ENCODE data around the gene WASF2. TPM values are rescaled to one million over a fixed set of nuclear protein-coding genes. Genes with fewer than 3 reads are reported as not detected.

WASF2 gene
- total and polyA plus RNA-seq, 2 of the 13 experiments (the other 11 are each of a cell fraction or from before 2014, with no cell fraction given): 10.4 to 27.7 TPM

DNA sequence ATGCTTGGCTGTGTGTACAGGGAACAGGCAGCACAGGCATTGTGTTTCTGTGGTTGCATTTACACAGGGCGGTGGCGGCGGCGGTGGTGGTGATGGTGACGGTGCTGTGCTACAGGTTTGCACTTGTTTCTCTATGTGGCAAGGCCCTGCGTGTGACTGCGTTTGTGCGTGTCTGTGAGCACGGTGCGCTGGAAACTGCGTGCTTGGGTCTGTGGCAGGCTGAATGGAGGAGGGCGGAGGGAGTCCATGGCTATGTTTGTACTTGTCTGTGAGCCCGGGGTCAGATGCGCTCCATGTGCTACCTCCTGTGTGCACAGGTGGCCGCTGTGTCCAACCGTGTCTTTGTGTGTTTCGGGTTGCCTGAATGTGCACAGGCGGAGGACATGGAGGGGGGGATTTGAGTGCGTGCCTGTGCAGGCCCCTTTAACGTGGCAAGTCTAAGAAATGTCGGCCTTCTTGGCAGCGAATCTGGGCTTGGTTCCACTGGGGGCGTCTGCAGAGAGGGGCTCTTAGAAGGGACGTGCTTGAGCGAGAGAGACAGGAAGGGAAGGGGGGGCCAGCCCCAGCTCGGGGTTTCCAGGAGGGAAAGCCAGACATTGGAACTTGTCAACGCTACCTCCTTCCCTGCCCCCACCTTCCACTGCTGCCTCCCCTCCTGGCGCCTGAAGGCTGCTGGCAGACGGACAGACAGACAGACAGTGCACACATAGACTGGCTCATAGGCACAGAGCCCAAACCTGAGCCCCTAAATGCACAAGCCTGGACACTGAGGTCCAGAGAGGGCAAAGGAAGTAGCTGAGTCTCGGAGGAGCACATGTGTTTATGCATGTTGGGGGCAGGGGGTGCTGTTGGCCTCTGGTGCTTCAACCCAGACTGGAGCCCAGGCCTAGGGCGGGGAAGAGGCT is 32.7 kb upstream of the WASF2 start (continued):
- TF ChIP-seq LRRFIP1 (CRISPR knock-in tag; conservative IDR thresholded peaks at IDR 0.05): no peak
- TF ChIP-seq YEATS4 (CRISPR knock-in tag; IDR thresholded peaks at IDR 0.05; ENCODE audit: borderline replicate concordance): peak; percentile 28; the same call in 1 of the 2 replicates
- TF ChIP-seq ZNF850 (CRISPR knock-in tag; conservative IDR thresholded peaks at IDR 0.05): no peak
- no peak for TF ChIP-seq RARG (CRISPR knock-in tag; IDR thresholded peaks at IDR 0.05; ENCODE audit: low read depth)
- TF ChIP-seq REST (IDR thresholded peaks at IDR 0.05; ENCODE audit: borderline replicate concordance in 1 of 2, low read depth in 1 of 2, low read length in 2 of 2): no peak
- no peak for TF ChIP-seq SSRP1 (CRISPR knock-in tag; IDR thresholded peaks at IDR 0.05)
- peak; percentile 35; the same call in 1 of the 2 replicates for TF ChIP-seq GMEB1 (CRISPR knock-in tag; IDR thresholded peaks at IDR 0.05; ENCODE audit: borderline replicate concordance)
- TF ChIP-seq ZNF431 (CRISPR knock-in tag; IDR thresholded peaks at IDR 0.05; ENCODE audit: borderline replicate concordance, low read depth): 0 out of 2 replicates have a peak, but pooled peaks have one; percentile 49
- no peak for TF ChIP-seq NR3C1 (CRISPR knock-in tag; IDR thresholded peaks at IDR 0.05)
- TF ChIP-seq ZSCAN25 (CRISPR knock-in tag; IDR thresholded peaks at IDR 0.05): peak; percentile 58; the same call in 1 of the 2 replicates
- TF ChIP-seq ZBTB44 (CRISPR knock-in tag; IDR thresholded peaks at IDR 0.05): no peak
- TF ChIP-seq KAT8 (CRISPR knock-in tag; IDR thresholded peaks at IDR 0.05): 0 out of 2 replicates have a peak, but pooled peaks have one; percentile 4
- no peak for TF ChIP-seq ZNF567 (CRISPR knock-in tag; IDR thresholded peaks at IDR 0.05; ENCODE audit: borderline replicate concordance)
- no peak for TF ChIP-seq HNF4A (CRISPR knock-in tag; IDR thresholded peaks at IDR 0.05)
- TF ChIP-seq YEATS2 (CRISPR knock-in tag; IDR thresholded peaks at IDR 0.05; ENCODE audit: borderline replicate concordance): no peak
- no peak for TF ChIP-seq SATB2 (CRISPR knock-in tag; IDR thresholded peaks at IDR 0.05)
- no peak for TF ChIP-seq TP53 (CRISPR knock-in tag; conservative IDR thresholded peaks at IDR 0.05)
- TF ChIP-seq ZNF703 (CRISPR knock-in tag; IDR thresholded peaks at IDR 0.05; ENCODE audit: borderline replicate concordance): no peak
